ENCODE data around the gene TUBB2A. TPM values are rescaled to one million over a fixed set of nuclear protein-coding genes. Genes with fewer than 3 reads are reported as not detected.

The TUBB2A gene
- total RNA-seq, 1 donor from 2014 or later, result 18.2 TPM

DNA sequence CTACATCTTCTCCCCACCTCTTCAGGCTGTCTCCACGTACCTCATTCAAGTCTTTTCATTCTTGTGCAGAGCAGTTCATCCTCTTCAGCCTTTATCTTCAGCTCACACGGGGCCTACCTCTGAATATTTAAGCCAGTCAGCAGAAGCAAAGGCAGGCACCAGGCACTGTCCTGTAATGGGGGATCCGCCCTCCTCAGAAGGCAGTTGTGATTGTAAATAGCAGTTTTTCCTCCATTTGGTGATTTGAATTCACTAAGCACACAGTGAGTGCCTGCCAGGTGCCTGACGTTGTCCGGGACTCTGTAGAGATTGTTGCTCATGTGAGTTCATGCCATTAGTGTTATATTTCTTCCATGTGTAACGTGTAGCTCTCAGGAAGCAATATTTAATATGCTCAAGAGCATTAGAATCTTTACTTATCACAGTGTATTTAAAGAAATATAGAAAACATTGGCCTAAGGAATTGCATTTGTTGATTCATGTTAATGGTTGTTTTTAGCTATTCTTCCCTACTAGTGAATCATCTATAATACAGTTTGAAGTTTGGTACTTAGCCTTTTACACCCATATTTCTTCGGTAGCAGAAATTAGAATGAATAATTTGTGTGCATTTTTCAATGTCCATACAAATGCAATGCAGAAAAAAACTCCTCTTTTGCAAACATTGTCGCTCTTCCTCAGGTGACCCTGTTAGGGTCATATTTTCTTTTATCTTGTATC lies 20.9 kb downstream of the TUBB2A start:
- ATAC-seq (ENCODE audit: poor library complexity), result no peak
- DNase-seq, result no peak
- intact Hi-C loops (cut with DNase I), result no loop called here

DNA sequence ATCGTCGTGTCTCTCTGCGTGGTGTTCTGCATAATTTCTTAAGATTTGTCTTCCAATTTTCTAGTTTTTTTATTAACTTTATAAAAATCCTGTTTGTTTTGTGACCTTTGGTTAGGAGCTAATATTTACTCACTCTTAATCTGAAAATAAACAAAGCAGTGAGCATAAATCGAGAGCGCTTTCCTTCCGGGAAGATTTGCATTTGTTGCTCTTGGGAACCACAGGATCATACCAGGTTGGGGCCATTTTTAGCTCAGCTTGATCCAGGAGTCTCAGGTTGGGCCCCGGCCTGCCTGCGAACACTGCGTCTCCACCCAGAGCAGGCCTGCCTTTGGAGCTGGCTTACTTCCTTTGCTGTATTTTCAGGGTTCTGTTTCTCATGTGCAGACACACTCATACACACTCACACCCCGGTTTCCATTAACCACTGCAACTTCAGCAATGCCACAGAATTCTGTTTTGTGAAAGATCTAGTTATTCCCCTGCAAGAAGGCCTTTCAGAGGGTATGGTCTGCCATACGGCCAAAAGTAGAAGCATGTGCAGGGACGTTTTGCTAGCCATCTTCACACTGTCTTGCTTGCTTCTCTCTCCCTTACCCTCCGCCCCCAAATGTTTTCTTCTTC lies 21.6 kb downstream of the TUBB2A start:
- DNase-seq (no peak), ATAC-seq (ENCODE audit: poor library complexity) (no peak)
- intact Hi-C loops (cut with DNase I), result no loop called here

- intact Hi-C loops (cut with DNase I), result no loop called here
- DNase-seq, result no peak
- no peak for ATAC-seq (ENCODE audit: poor library complexity)
These were observed 23.8 kb downstream of the TUBB2A start for GRCh38 chr6:3133515-3133914.

DNA sequence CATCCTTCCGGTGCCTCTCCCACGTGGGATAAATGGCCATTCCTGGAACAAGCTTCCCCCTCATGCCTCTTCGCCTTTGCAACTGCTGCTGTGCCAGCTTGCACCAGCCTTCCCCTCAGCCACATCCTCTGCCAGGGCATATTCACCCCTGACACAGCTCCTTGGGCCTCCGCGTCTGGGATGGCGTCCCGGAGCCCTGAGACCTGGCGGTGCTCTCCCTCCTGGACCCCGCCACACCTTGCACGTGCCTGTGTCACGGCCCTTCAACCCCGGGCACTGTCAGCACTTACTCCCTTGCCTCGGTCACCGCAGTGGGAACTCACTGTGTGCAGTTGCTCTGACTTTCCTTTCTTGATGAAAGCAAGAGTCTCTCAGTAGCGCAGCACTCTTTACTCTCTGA lies 25.6 kb downstream of the TUBB2A start:
- intact Hi-C loops (cut with DNase I), result no loop called here
- ATAC-seq (ENCODE audit: poor library complexity) (no peak), DNase-seq (no peak)

GRCh38 chr6:3128356-3129108 lies 28.8 kb downstream of the TUBB2A start:
- ATAC-seq (ENCODE audit: poor library complexity) (no peak), DNase-seq (no peak)
- intact Hi-C loops (cut with DNase I), result loop anchor here (10.0 kb wide), 1 partner anchor 606 kb away; no protein-coding TSS in a partner anchor

- ATAC-seq (ENCODE audit: poor library complexity), result no peak
- intact Hi-C loops (cut with DNase I), result loop anchor here (2.0 to 10.0 kb wide), 2 partner anchors 125 to 609 kb away; no protein-coding TSS in a partner anchor
- no peak for DNase-seq
These were observed 31.5 kb downstream of the TUBB2A start for GRCh38 chr6:3125815-3126214.

- intact Hi-C loops (cut with DNase I), result loop anchor here (10.0 kb wide), 1 partner anchor 610 kb away; no protein-coding TSS in a partner anchor
- DNase-seq (no peak), ATAC-seq (ENCODE audit: poor library complexity) (no peak)
These were observed 32.7 kb downstream of the TUBB2A start for GRCh38 chr6:3124667-3125066.

DNA sequence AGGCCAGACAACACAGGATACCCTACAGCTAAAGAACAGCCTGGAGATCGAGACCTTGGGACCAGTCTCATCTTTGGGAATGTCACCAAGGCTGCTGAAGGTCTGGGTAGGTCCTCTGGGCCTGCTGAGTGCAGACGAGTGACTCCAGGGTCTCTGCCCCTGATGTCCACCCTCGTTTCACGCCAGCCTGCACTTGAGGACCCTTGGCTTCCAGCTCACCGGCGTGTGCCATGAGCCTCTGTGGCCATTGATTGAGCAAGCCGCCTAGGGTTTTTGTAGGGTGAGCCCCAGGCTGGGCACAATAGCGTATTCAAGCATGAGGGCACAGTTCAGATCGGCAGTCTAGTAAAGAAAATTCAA lies 34.5 kb downstream of the TUBB2A start:
- intact Hi-C loops (cut with DNase I), result loop anchor here (10.0 kb wide), 1 partner anchor 612 kb away; no protein-coding TSS in a partner anchor
- ATAC-seq (ENCODE audit: poor library complexity) (no peak), DNase-seq (no peak)

DNA sequence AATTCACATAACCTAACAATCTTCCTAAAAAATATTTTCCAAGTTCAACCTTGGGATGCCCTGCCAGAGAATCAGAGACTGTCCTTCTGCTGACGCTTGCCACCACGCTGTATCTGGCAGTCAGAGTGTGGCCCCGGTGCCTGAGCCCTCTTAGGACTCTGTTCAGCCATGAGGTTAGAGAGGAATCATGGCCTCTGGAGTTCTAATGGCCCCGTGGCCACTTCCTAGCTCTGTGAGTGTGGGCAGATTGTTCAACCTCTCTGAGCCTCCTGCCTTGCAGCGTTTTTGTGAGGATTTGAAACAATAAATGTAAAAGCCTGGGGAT lies 36.6 kb downstream of the TUBB2A start:
- intact Hi-C loops (cut with DNase I), result loop anchor here (10.0 kb wide), 1 partner anchor 614 kb away; no protein-coding TSS in a partner anchor
- DNase-seq (no peak), ATAC-seq (ENCODE audit: poor library complexity) (no peak)

GRCh38 chr6:3119040-3119723 lies 38.2 kb downstream of the TUBB2A start:
- ATAC-seq (ENCODE audit: poor library complexity), result peak; percentile 47
- intact Hi-C loops (cut with DNase I), result no loop called here
- no peak for DNase-seq

- DNase-seq, result peak; percentile 98
- intact Hi-C loops (cut with DNase I), result no loop called here
- ATAC-seq (ENCODE audit: poor library complexity), result peak; percentile 99
These were observed 38.8 kb downstream of the TUBB2A start, which contains the start of gene BPHL for GRCh38 chr6:3118353-3119039. Gene BPHL, plus strand, starts transcription at chr6:3118711. Its CDS starts 30 bp downstream, at chr6:3118741.

DNA sequence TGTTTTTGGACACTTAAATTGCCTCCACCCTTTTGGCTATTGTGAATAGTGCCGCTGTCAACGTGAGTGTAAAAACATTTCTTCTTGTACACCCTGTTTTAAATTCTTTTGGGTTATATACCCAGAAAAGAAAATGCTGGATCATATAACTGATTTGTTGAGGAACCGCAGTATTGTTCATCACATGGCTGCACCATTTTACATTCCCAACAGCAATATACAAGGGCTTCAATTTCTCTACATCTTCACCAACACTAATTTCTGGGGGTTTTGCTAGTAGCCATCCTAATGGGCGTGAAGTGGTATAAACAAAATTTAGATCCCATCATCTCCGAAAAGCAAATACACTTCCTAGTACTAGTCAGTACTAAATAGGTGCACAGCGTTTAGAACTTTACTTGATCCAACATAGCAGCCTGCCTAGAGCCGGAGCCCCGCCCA lies 39.4 kb downstream of the TUBB2A start:
- no peak for DNase-seq
- no peak for ATAC-seq (ENCODE audit: poor library complexity)
- intact Hi-C loops (cut with DNase I), result no loop called here

- intact Hi-C loops (cut with DNase I), result no loop called here
- DNase-seq, result no peak
- ATAC-seq (ENCODE audit: poor library complexity), result no peak
These were observed 43.0 kb downstream of the TUBB2A start for GRCh38 chr6:3114377-3114776.

GRCh38 chr6:3109761-3110160 lies 47.6 kb downstream of the TUBB2A start:
- no peak for ATAC-seq (ENCODE audit: poor library complexity)
- no peak for DNase-seq
- intact Hi-C loops (cut with DNase I), result no loop called here

DNA sequence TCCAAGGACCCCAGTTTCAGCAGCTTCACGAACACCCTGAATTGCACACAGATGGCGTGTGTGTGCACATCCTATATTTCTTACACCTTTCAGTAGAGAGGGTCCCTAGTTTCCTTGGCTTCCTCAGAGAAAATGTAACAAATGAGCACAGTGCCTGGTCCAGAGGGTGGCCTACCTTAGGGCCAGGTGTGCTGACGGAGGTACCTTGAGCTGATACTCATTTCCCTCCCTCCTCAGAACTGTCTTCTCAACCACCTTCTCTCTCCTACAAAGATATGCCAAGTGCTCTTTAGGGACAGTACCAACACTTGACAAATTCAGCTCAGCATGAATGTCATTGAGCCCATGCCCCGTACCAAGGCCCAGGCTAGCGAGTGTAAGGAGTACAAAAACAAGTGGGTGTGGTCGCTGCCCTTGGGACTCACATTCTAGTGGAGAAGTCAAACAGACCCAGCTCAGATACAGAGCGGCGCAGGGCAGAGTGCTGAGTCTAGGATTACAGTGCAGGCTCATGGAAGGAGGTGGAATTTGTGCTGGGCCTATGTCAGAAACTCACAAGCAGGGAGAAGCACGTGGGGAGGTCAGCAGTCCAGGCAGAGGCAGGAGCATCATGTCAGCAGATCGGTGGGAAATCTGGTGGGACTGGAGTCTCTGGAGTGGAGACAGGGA lies 48.5 kb downstream of the TUBB2A start:
- intact Hi-C loops (cut with DNase I), result no loop called here
- ATAC-seq (ENCODE audit: poor library complexity) (peak; percentile 25), DNase-seq (peak; percentile 55)

Data from Right ventricle myocardium superior (tissue), 1 donor.